Esophagus squamous epithelium (tissue), 4 donors: ENCODE measurements around the gene KLHL18.

Experiments used
- POLR2A ChIP-seq, 4 donors: fragments of 450-650 bp; IDR thresholded peaks; one replicate each; pipeline ENCODE4 v1.6.1; 2017; ENCODE audit warnings: antibody characterized with exemption in 4 of 4, mild to moderate bottlenecking in 4 of 4, moderate library complexity in 3 of 4
- TF ChIP-seq, protein P1 (sequence below), 6 experiments: fragments of 450-650 bp in 4 of 6; fragments of 200-600 bp in 2 of 6; sonication (generic) in 2 of 6; IDR thresholded peaks; one replicate each; pipeline ENCODE4 v1.5.1; 2016 to 2019; ENCODE audit warnings: antibody characterized with exemption in 6 of 6, mild to moderate bottlenecking in 4 of 6, moderate library complexity in 4 of 6

DNA sequence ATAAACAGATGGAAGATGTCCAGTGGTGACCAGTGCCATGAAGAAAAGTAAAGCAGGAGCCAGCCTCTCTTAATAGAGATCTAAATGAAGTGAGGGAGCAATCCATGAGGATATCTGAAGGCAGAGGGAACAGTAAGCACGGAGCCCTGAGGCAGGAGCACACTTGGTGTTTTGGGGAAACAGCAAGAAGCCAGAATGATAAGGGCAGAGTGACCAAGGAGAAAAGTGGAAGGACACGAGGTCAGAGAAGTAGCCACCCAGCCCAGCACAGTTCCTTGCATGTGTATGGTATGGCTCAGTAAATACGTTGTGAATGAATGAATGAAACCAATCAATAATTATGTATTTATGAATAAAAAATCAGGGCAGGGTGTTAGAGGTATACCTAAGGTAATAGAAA, 11.6 kb downstream of the KLHL18 start:
- no peak for TF ChIP-seq POLR2A (IDR thresholded peaks at IDR 0.05)
- TF ChIP-seq, protein P1, sequence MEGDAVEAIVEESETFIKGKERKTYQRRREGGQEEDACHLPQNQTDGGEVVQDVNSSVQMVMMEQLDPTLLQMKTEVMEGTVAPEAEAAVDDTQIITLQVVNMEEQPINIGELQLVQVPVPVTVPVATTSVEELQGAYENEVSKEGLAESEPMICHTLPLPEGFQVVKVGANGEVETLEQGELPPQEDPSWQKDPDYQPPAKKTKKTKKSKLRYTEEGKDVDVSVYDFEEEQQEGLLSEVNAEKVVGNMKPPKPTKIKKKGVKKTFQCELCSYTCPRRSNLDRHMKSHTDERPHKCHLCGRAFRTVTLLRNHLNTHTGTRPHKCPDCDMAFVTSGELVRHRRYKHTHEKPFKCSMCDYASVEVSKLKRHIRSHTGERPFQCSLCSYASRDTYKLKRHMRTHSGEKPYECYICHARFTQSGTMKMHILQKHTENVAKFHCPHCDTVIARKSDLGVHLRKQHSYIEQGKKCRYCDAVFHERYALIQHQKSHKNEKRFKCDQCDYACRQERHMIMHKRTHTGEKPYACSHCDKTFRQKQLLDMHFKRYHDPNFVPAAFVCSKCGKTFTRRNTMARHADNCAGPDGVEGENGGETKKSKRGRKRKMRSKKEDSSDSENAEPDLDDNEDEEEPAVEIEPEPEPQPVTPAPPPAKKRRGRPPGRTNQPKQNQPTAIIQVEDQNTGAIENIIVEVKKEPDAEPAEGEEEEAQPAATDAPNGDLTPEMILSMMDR (IDR thresholded peaks at IDR 0.05): no peak
